BE2C (cell line): Measurements from ENCODE around the gene PLA2R1.

Experiments used
- DNase-seq: peaks from one replicate; pipeline ENCODE4 v3.0.0-alpha.2; 2020
- H3K27me3 ChIP-seq: fragments of 250-450 bp; sonication (Bioruptor Pico); 2 replicates; pipeline ENCODE4 v1.5.1; 2020; ENCODE audit warnings: mild to moderate bottlenecking
- H3K36me3 ChIP-seq: fragments of 250-450 bp; sonication (Bioruptor Pico); 2 replicates; pipeline ENCODE4 v1.5.1; 2020; ENCODE audit warnings: mild to moderate bottlenecking
- H3K4me1 ChIP-seq: fragments of 250-450 bp; sonication (Bioruptor Pico); 2 replicates; pipeline ENCODE4 v1.5.1; 2020
- H3K4me3 ChIP-seq: 2 replicates; pipeline ENCODE4 v1.5.1; 2011; ENCODE audit warnings: low read depth, low read length
- H3K9me3 ChIP-seq: fragments of 250-450 bp; sonication (Bioruptor Pico); 2 replicates; pipeline ENCODE4 v1.5.1; 2020
- TF ChIP-seq, protein P1 (sequence below): IDR thresholded peaks from 2 replicates; pipeline ENCODE4 v1.5.1; 2012; ENCODE audit warnings: mild to moderate bottlenecking, low read depth, low read length

PLA2R1 gene

DNA sequence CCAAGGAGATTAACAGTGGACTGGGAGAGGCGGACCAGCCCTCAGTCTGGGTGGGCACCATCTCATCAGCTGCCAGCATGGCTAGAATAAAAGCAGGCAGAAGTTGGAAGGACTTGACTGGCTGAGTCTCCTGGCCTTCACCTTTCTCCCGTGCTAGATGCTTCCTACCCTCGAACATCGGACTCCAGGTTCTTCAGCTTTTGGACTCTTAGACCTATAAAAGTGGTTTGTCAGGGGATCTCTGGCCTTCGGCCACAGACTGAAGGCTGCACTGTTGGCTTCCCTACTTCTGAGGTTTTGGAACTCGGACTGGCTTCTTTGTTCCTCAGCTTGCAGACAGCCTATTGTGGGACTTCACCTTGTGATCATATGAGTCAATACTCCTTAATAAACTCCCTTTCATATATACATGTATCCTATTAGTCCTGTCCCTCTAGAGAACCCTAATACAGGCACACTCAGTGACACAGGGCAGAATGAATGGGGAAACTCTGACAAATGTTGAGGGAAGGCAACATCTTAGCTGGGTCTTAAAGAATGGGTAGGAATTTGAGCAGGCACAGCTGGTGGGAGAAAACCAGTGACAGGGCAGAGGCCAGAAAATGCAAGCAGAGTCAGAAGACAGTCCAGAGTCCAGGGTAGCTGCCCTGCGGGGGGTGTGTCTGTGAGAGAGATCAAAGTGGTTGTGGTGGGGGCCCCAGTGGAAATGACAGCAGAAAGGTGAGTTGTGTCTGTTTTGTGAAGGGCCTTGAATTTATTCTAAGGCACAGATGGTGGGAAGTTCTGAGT, 156.3 kb downstream of the PLA2R1 start:
- H3K4me1 ChIP-seq = no peaks in the 10 kb centered on the region
- no peaks in the 10 kb centered on the region for H3K9me3 ChIP-seq
- H3K36me3 ChIP-seq = no peaks in the 10 kb centered on the region
- TF ChIP-seq, protein P1, sequence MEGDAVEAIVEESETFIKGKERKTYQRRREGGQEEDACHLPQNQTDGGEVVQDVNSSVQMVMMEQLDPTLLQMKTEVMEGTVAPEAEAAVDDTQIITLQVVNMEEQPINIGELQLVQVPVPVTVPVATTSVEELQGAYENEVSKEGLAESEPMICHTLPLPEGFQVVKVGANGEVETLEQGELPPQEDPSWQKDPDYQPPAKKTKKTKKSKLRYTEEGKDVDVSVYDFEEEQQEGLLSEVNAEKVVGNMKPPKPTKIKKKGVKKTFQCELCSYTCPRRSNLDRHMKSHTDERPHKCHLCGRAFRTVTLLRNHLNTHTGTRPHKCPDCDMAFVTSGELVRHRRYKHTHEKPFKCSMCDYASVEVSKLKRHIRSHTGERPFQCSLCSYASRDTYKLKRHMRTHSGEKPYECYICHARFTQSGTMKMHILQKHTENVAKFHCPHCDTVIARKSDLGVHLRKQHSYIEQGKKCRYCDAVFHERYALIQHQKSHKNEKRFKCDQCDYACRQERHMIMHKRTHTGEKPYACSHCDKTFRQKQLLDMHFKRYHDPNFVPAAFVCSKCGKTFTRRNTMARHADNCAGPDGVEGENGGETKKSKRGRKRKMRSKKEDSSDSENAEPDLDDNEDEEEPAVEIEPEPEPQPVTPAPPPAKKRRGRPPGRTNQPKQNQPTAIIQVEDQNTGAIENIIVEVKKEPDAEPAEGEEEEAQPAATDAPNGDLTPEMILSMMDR = no peak
- no peak overlapping the region for H3K4me3 ChIP-seq
- no peak for DNase-seq
- no peaks in the 10 kb centered on the region for H3K27me3 ChIP-seq

DNA sequence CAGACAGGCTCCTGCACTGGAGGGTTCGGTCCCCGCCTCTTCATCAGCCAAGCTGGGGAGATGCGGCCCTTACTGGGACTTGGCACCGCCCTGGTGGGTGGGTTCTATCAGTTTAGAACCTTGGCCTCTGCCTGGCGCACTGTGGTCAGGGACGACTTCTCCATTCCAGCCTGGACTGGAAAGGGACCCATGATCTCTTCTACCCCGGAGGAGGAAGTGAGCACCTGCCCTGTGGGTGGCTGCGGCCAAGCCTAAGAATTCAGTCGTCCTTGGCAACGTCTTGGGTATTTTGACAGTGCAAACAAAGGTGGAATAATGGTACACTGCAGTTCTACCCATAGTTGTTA, 157.5 kb downstream of the PLA2R1 start:
- H3K27me3 ChIP-seq = no peaks in the 10 kb centered on the region
- no peak overlapping the region for H3K4me3 ChIP-seq
- no peaks in the 10 kb centered on the region for H3K9me3 ChIP-seq
- H3K36me3 ChIP-seq = no peaks in the 10 kb centered on the region
- H3K4me1 ChIP-seq = no peaks in the 10 kb centered on the region
- TF ChIP-seq, protein P1 = no peak
- no peak for DNase-seq

DNA sequence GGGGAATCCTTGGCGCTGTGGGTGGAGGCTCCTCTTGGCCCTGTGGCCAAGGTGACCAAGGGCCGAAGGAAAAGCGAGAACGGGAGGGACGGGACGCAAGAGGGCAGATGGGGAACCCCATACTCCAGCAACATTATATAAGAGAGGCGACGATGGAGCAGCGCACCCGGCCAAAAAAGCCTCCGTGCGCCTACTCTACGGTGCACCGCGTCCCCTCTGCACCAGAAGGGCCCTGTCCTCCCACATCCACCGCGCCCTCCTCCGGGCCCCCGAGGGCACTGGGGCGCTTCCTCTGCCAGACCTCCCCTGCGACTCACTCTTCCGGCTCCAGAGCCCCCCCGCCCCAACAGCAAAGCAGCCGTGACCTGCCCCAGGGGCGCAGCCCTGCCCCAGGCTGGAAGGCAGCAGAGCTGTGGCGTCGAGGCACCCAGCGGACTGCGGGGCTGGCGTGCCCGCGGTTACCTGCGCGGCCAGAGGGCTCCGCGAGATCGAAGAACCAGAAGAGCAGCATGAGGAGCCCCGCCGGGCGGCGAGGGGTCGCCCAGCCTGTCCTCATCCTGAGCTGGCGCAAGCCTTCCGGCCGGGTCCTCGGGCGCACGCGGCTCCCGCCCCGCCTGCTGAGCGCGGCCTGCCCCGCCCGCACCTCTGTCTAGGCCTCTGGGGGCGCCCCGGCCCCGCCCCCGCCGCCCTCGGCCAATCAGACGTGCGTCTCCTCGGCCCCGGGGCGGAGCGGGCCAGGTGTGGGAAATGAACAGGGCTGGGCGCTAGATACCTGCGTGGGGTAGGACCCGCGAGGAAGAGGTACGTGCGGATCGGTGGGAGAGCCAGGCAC, 158.1 kb downstream of the PLA2R1 start, which contains the start of gene LY75:
Gene LY75 (minus strand): TSS at position 630 of the 832 bp plus-strand sequence.
- TF ChIP-seq, protein P1 = no peak
- H3K4me3 ChIP-seq = no peak within 1 kb of the TSS
- H3K9me3 ChIP-seq = no peaks in the 10 kb centered on the region
- no peaks in the 10 kb centered on the region for H3K4me1 ChIP-seq
- H3K27me3 ChIP-seq = no peaks in the 10 kb centered on the region
- no peak for DNase-seq
- no peaks in the 10 kb centered on the region for H3K36me3 ChIP-seq

DNA sequence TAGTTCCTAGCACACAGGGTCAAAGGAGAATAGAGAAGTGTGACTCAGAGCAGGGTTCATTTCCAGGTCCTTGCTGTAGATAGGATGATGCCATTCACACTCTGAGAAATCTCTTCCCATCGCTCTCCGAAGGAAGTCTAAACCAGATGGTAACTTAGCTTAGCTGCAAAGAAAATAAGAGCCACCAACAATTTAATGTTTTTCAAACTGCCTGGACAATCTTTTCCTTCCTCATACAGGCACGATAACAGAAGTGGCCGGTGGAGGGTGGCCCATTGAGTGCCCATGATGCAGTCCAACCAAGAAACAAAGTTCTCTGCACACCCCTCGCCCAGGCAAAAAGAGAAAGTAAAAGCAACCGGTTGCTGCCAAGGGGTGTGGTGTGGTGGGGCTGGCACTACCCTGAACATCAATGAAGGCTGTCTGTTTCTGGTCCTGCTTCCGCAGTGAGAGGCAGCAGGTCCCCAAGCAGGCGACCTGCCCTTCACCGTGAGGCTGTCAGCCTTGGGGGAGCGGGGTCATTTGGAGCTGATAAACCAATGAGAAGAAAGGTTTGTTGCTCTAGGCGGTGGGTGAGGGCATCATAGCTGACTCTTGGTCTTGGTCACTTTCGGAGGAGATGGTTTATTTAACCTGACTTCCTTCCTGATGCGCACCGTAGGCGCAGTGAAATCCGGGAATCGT, 158.8 kb downstream of the PLA2R1 start:
- Histone ChIP-seq H3K27me3 (no peaks in the 10 kb centered on the region), H3K36me3 (no peaks in the 10 kb centered on the region), H3K4me1 (no peaks in the 10 kb centered on the region), H3K4me3 (no peak overlapping the region), H3K9me3 (no peaks in the 10 kb centered on the region)
- DNase-seq = no peak
- TF ChIP-seq, protein P1 = no peak

DNA sequence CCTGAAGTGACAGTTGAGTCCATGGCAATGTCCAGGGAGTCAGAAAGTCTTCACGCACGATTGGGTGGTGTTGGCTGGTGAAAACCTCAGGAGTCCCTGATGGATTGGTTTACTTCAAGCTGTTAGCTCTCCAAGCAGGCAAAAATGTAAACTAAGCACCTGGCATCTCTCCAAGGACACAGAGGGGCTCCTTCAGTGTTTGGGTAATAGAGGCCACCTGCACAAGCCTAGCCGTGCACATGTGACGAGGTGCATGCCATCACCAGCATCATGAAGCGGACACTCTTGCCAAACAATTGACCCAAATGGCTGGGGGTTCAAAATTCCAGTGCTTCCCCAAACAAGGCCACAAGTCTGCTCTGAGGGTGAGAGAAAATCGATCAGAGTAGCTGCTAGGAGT, 159.7 kb downstream of the PLA2R1 start:
- Histone ChIP-seq H3K4me3 (no peak overlapping the region), H3K9me3 (no peaks in the 10 kb centered on the region), H3K36me3 (no peaks in the 10 kb centered on the region), H3K4me1 (no peaks in the 10 kb centered on the region), H3K27me3 (no peaks in the 10 kb centered on the region)
- TF ChIP-seq, protein P1 = no peak
- no peak for DNase-seq
